Heart left ventricle (tissue), 13 donors: ENCODE measurements around the gene FFAR4.

Source experiments
- POLR2A ChIP-seq, 2 donors: fragments of 450-650 bp; IDR thresholded peaks; one replicate each; pipeline ENCODE4 v1.6.1; 2017; ENCODE audit warnings: antibody characterized with exemption in 2 of 2, mild to moderate bottlenecking in 2 of 2, moderate library complexity in 2 of 2
- TF ChIP-seq, protein P1 (sequence below), 12 donors: fragments of 200-600 bp; sonication (generic) in 4 of 12; IDR thresholded peaks; one replicate each; pipeline versions ENCODE4 v1.5.0 to v1.8.0; 2018 to 2022; ENCODE audit warnings: antibody characterized with exemption in 12 of 12, mild to moderate bottlenecking in 5 of 12
- donor health status: ischemic (EF 13 %, LVEDD 7.1; RV severe dilation, severe dysfunction).
- donor health status: DM: no; HTN: yes; CAD: no.
- donor health status: DM: no; HTN: no; CAD: no.
- donor health status: ischemic (EF 25% LVEDD 6.9; RV normal size, moderate dysfunction).
- donor health status: ischemic (EF 25% LVEDD 5.7; RV mildly dilated, moderate dysfunction).
- donor health status: ischemic (EF 35%, LVEDD 5.7; RV mildly dilated, moderate dysfunction).
- donor health status: nonischemic (EF 11% LVEDD 7.7; RV severe dilation, severe dysfunction).
- donor health status: DM: yes; HTN: yes; CAD: no.
- donor health status: PGD.
- donor health status: ischemic (EF 29% LVEDD 5.4; RV normal size, mild dysfunction).
- donor health status: nonischemic (EF 23%, LVEDD 6.1; RV moderate dilation, normal function).

GRCh38 chr10:93554760-93555432, 11.6 kb upstream of the FFAR4 start:
- TF ChIP-seq, protein P1, sequence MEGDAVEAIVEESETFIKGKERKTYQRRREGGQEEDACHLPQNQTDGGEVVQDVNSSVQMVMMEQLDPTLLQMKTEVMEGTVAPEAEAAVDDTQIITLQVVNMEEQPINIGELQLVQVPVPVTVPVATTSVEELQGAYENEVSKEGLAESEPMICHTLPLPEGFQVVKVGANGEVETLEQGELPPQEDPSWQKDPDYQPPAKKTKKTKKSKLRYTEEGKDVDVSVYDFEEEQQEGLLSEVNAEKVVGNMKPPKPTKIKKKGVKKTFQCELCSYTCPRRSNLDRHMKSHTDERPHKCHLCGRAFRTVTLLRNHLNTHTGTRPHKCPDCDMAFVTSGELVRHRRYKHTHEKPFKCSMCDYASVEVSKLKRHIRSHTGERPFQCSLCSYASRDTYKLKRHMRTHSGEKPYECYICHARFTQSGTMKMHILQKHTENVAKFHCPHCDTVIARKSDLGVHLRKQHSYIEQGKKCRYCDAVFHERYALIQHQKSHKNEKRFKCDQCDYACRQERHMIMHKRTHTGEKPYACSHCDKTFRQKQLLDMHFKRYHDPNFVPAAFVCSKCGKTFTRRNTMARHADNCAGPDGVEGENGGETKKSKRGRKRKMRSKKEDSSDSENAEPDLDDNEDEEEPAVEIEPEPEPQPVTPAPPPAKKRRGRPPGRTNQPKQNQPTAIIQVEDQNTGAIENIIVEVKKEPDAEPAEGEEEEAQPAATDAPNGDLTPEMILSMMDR (IDR thresholded peaks at IDR 0.05): peak; percentile 47 to 73 (median 60)
- TF ChIP-seq POLR2A (IDR thresholded peaks at IDR 0.05): no peak
